Measurements from ENCODE around the gene APRT. TPM values are rescaled to one million over a fixed set of nuclear protein-coding genes. Genes with fewer than 3 reads are reported as not detected.

The APRT gene
- total RNA-seq, 1 donor from 2014 or later, result 39.2 TPM

- no peak for DNase-seq
These were observed 12.0 kb downstream of the APRT start for GRCh38 chr16:88799569-88800276.

DNA sequence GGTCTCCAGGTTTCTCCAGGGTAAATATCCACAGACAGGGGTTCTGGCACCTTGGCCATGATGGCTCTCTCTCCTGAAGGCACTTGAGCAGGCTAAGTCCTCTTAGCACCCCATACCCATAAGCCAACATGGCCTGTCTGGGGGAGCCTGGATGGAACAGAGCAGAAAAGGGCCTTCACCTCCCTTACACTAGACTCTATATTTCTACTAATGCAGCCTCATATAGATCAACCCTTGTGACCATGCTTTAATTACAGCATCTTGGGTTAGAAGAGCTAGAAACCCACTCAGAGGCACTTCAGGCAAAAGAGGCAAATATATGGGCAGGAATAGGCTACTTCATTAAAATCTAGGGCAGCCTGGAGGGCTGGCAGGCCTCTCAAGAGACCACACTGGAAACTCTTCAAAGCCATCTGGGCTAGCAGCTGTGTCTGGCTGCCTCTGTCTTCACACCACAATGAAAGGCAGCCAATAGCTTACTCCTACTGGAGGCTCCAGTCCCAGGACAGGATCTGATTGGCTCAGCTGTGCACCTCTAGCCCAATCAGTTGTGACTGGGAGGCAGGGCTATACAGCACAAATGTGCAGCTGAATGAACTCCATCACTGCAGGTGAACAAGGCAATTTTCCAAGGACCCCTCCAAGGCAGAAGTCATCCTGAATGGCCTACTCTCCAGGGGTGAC lies 12.8 kb downstream of the APRT start:
- TF ChIP-seq, protein P1, sequence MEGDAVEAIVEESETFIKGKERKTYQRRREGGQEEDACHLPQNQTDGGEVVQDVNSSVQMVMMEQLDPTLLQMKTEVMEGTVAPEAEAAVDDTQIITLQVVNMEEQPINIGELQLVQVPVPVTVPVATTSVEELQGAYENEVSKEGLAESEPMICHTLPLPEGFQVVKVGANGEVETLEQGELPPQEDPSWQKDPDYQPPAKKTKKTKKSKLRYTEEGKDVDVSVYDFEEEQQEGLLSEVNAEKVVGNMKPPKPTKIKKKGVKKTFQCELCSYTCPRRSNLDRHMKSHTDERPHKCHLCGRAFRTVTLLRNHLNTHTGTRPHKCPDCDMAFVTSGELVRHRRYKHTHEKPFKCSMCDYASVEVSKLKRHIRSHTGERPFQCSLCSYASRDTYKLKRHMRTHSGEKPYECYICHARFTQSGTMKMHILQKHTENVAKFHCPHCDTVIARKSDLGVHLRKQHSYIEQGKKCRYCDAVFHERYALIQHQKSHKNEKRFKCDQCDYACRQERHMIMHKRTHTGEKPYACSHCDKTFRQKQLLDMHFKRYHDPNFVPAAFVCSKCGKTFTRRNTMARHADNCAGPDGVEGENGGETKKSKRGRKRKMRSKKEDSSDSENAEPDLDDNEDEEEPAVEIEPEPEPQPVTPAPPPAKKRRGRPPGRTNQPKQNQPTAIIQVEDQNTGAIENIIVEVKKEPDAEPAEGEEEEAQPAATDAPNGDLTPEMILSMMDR (IDR thresholded peaks at IDR 0.05; ENCODE audit: borderline replicate concordance), result no peak
- DNase-seq, result no peak
- Histone ChIP-seq H3K27ac (replicated peaks) (no peak overlapping the region), H3K9me3 (replicated peaks) (no peaks in the 10 kb centered on the region), H3K4me3 (no peak overlapping the region), H3K4me1 (peaks cover 14% of the 10 kb centered on the region), H3K36me3 (no peaks in the 10 kb centered on the region), H3K27me3 (ENCODE audit: low read depth) (peaks cover 13% of the 10 kb centered on the region)
- intact Hi-C loops (cut with micrococcal nuclease), result no loop called here

More at GRCh38 chr16:88799569-88800276, 12.0 kb downstream of the APRT start:
- Histone ChIP-seq H3K36me3 (no peaks in the 10 kb centered on the region), H3K4me1 (peaks cover 22% of the 10 kb centered on the region), H3K4me3 (no peak overlapping the region), H3K27me3 (ENCODE audit: low read depth) (peaks cover 5% of the 10 kb centered on the region), H3K27ac (replicated peaks) (no peak overlapping the region), H3K9me3 (replicated peaks) (no peaks in the 10 kb centered on the region)
- intact Hi-C loops (cut with micrococcal nuclease), result no loop called here
- TF ChIP-seq, protein P1 (IDR thresholded peaks at IDR 0.05; ENCODE audit: borderline replicate concordance), result no peak

DNA sequence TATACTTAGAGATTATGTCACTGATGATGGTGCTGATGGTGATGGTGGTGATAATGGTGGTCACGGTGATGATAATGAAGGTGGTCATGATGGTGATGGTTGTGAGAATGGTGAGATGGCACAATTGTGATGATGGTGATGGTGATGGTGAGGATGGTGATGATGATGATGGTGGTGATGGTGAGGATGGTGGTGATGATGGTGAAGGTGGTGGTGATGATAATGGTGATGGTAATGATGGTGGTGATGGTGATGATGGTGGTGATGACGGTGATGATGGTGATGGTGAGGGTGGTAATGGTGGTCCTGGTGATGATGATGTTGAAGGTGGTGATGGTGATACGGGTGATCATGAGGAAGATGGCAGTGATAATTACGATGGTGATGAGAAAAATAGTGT lies 13.7 kb downstream of the APRT start:
- Histone ChIP-seq H3K27me3 (ENCODE audit: low read depth) (peaks cover 21% of the 10 kb centered on the region), H3K4me1 (peaks cover 11% of the 10 kb centered on the region), H3K27ac (replicated peaks) (no peak overlapping the region), H3K9me3 (replicated peaks) (no peaks in the 10 kb centered on the region), H3K36me3 (no peaks in the 10 kb centered on the region), H3K4me3 (no peak overlapping the region)
- no peak for DNase-seq
- intact Hi-C loops (cut with micrococcal nuclease), result no loop called here
- TF ChIP-seq, protein P1 (IDR thresholded peaks at IDR 0.05; ENCODE audit: borderline replicate concordance), result no peak

GRCh38 chr16:88796278-88796677 lies 15.4 kb downstream of the APRT start:
- DNase-seq, result no peak
- TF ChIP-seq, protein P1 (IDR thresholded peaks at IDR 0.05; ENCODE audit: borderline replicate concordance), result no peak

DNA sequence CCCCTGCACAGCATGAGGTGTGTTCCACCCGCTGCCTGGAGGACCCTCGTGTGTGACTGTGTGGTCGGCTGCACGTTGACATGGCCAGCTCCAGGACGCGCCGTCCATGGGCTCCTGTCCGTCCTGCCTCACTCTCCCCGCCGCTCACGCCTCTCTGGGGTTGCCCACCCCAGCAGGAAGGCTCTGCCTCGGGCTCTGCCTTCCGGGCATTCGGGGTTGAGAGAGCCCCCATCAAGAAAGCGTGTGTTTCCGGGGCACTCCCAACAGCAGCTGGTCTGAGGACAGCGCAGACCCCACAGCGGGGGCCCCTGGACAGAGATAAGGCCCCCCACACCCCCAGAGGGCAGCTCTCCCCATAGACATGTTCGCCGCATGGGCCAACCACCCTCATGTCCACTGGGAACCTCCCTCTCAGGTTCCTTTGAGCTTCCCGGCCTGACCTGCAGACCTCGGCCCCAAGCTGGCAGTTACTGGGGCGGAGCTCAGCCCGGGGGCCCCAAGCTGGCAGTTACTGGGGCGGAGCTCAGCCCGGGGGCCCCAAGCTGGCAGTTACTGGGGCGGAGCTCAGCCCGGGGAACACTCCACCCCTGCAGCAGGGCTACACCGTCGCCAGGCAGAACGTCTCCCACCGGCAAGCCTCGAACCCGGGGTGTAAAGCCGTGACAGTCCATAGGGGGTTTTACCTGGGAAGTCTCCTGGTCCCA lies 18.3 kb downstream of the APRT start:
- Histone ChIP-seq H3K27ac (replicated peaks) (no peak overlapping the region), H3K27me3 (ENCODE audit: low read depth) (peaks cover 62% of the 10 kb centered on the region), H3K9me3 (replicated peaks) (no peaks in the 10 kb centered on the region), H3K36me3 (no peaks in the 10 kb centered on the region), H3K4me1 (peaks cover 5% of the 10 kb centered on the region), H3K4me3 (no peak overlapping the region)
- no peak for DNase-seq
- TF ChIP-seq, protein P1 (IDR thresholded peaks at IDR 0.05; ENCODE audit: borderline replicate concordance), result no peak
- intact Hi-C loops (cut with micrococcal nuclease), result no loop called here

More at GRCh38 chr16:88796278-88796677, 15.4 kb downstream of the APRT start:
- Histone ChIP-seq H3K27me3 (ENCODE audit: low read depth) (peaks cover 39% of the 10 kb centered on the region), H3K4me3 (no peak overlapping the region), H3K9me3 (replicated peaks) (no peaks in the 10 kb centered on the region), H3K4me1 (no peaks in the 10 kb centered on the region), H3K36me3 (no peaks in the 10 kb centered on the region), H3K27ac (replicated peaks) (no peak overlapping the region)
- intact Hi-C loops (cut with micrococcal nuclease), result no loop called here

All from left ventricle myocardium inferior (tissue), 1 donor.